K562 (cell line): ENCODE results near the gene EYA4.

ENCODE experiments used
- GMEB1 ChIP-seq: fragments of 250-450 bp; sonication (Bioruptor Pico); IDR thresholded peaks from 2 replicates; pipeline ENCODE4 v1.4.0; 2020; ENCODE audit warnings: mild to moderate bottlenecking
- SIX5 ChIP-seq, 2 experiments: IDR thresholded peaks; 2 replicates each; pipeline ENCODE4 v1.6.1; 2011; ENCODE audit warnings: low read length in 2 of 2, borderline replicate concordance in 1 of 2, low read depth in 1 of 2, mild to moderate bottlenecking in 1 of 2, moderate library complexity in 1 of 2; ENCODE audit not compliant: insufficient read depth in 1 of 2
- SMAD1 ChIP-seq: fragments of 150-350 bp; IDR thresholded peaks from 2 replicates; pipeline ENCODE4 v1.6.1; 2014; ENCODE audit warnings: low read length, low read depth; ENCODE audit not compliant: partially characterized antibody
- SREBF2 ChIP-seq: sonication (generic); formaldehyde crosslinking; IDR thresholded peaks from 2 replicates; pipeline ENCODE4 v1.4.0; 2020; ENCODE audit warnings: mild to moderate bottlenecking, missing genetic modification reagents
- ZFP36 ChIP-seq: fragments of 150-350 bp; IDR thresholded peaks from 2 replicates; pipeline ENCODE4 v1.6.1; 2018; ENCODE audit warnings: low read length, low read depth; ENCODE audit not compliant: partially characterized antibody
- ZNF3 ChIP-seq: fragments of 250-450 bp; sonication (Bioruptor Pico); IDR thresholded peaks from 2 replicates; pipeline ENCODE4 v1.5.0; 2021; ENCODE audit warnings: mild to moderate bottlenecking, moderate library complexity
- ZNF644 ChIP-seq: fragments of 200-800 bp; sonication (Bioruptor generic); IDR thresholded peaks from 2 replicates; pipeline ENCODE4 v1.6.1; 2016; ENCODE audit warnings: low read depth, missing genetic modification characterization, missing compliant biosample characterization
- TF ChIP-seq, protein P1 (sequence below): IDR thresholded peaks from 3 replicates; pipeline ENCODE4 v1.6.1; 2011; ENCODE audit warnings: borderline replicate concordance, mild to moderate bottlenecking; ENCODE audit not compliant: insufficient read length, insufficient read depth

GRCh38 chr6:133298801-133299200 lies 57.6 kb downstream of the EYA4 start:
- TF ChIP-seq ZNF644 (tag) = no peak
- TF ChIP-seq SMAD1 = no peak
- no peak for TF ChIP-seq SREBF2
- no peak for TF ChIP-seq ZNF3 (CRISPR knock-in tag)
- TF ChIP-seq, protein P1, sequence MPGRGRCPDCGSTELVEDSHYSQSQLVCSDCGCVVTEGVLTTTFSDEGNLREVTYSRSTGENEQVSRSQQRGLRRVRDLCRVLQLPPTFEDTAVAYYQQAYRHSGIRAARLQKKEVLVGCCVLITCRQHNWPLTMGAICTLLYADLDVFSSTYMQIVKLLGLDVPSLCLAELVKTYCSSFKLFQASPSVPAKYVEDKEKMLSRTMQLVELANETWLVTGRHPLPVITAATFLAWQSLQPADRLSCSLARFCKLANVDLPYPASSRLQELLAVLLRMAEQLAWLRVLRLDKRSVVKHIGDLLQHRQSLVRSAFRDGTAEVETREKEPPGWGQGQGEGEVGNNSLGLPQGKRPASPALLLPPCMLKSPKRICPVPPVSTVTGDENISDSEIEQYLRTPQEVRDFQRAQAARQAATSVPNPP = no peak
- TF ChIP-seq SIX5 (IDR thresholded peaks at IDR 0.05; ENCODE audit: borderline replicate concordance in 1 of 2, insufficient read depth in 1 of 2, low read depth in 1 of 2, low read length in 2 of 2) = no peak
- TF ChIP-seq ZFP36 = no peak
- no peak for TF ChIP-seq GMEB1
